GM11168 (cell line): ENCODE results near the gene FGF8.

Experiments
- in situ Hi-C: fragments of 300-500 bp; cut with MboI; formaldehyde crosslinking; loops from one replicate; pipeline ENCODE4 v1.12.0; 2022; ENCODE audit warnings: low sequenced_read_pairs; ENCODE audit not compliant: unreplicated experiment

Gene FGF8

GRCh38 chr10:101744267-101744666 lies 31.6 kb downstream of the FGF8 start:
- in situ Hi-C loops, result no loop called here

- in situ Hi-C loops, result no loop called here
Measured at GRCh38 chr10:101741938-101742337, 34.0 kb downstream of the FGF8 start.

- in situ Hi-C loops, result no loop called here
Measured at GRCh38 chr10:101736666-101737065, 39.2 kb downstream of the FGF8 start.

GRCh38 chr10:101732096-101732495 lies 43.8 kb downstream of the FGF8 start:
- in situ Hi-C loops, result no loop called here

- in situ Hi-C loops, result no loop called here
Measured at GRCh38 chr10:101726115-101726387, 49.9 kb downstream of the FGF8 start.

GRCh38 chr10:101725296-101726114 lies 50.4 kb downstream of the FGF8 start:
- in situ Hi-C loops, result no loop called here

GRCh38 chr10:101724446-101724845 lies 51.5 kb downstream of the FGF8 start:
- in situ Hi-C loops, result no loop called here

GRCh38 chr10:101723176-101723575 lies 52.7 kb downstream of the FGF8 start:
- in situ Hi-C loops, result no loop called here

- in situ Hi-C loops, result no loop called here
Measured at GRCh38 chr10:101721806-101722205, 54.1 kb downstream of the FGF8 start.

GRCh38 chr10:101720606-101721230 lies 55.2 kb downstream of the FGF8 start:
- in situ Hi-C loops, result no loop called here
